K562 (cell line): ENCODE measurements around the gene CDC23. TPM values are rescaled to one million over a fixed set of nuclear protein-coding genes. Genes with fewer than 3 reads are reported as not detected.
"Not testable (repeated sequence)": the region's sequence is repeated elsewhere in the genome, so short reads cannot be mapped to it uniquely, and the experiment has no call there.

Experiments
- ATAC-seq: fragments of 200-7000 bp; cut with Tn5 transposase; 3 replicates; pipeline ENCODE4 v1.9.1; 2020; ENCODE audit warnings: moderate library complexity
- BruUV-seq: library from RNA; stranded (reverse); fragments of 400-500 nt; replicated peaks from 2 replicates; lab custom pipeline; 2021; lab: Mats Ljungman, UMichigan
- CTCF ChIA-PET: fragments of 300-600 bp; formaldehyde crosslinking; extraction: SDS; loops from one replicate; lab custom pipeline; 2021; ENCODE audit warnings: low intra/inter-chr PET ratio; lab: Yijun Ruan, JAX
- POLR2A ChIA-PET: fragments of 300-600, 350-650 bp; sonication (Branson Sonifier 250); formaldehyde crosslinking; extraction: SDS; loops from one replicate; lab custom pipeline; 2021; ENCODE audit warnings: antibody characterized with exemption, inconsistent platforms; lab: Yijun Ruan, JAX
- DNase-seq, 4 experiments: peaks; one replicate each; pipeline versions ENCODE4 v3.0.0 to v3.0.0-alpha.2; 2011 to 2018; ENCODE audit warnings: low spot score in 3 of 4, mixed read lengths in 3 of 4; ENCODE audit errors: extremely low read depth in 1 of 4
- FAIRE-seq: peaks from 2 replicates; lab custom pipeline; 2011; peaks lifted over from hg19 to GRCh38; lab: Jason Lieb, UNC
- H2AFZ ChIP-seq: 2 replicates; pipeline ENCODE4 v1.6.0; 2011; ENCODE audit warnings: low read depth, low read length, control low read depth, inconsistent platforms
- H3K27ac ChIP-seq: fragments of 200-600 bp; 3 replicates; pipeline ENCODE4 v1.8.0; 2011; ENCODE audit warnings: low read depth, mild to moderate bottlenecking, control low read depth, inconsistent platforms, low read length, moderate library complexity, mixed read lengths; ENCODE audit errors: extremely low read depth
- H3K27me3 ChIP-seq, 2 experiments: fragments of 300-600 bp in 1 of 2; 2 replicates in 1 of 2; 3 replicates in 1 of 2; pipeline versions ENCODE4 v1.6.0 to v1.8.0; 2011; ENCODE audit warnings: inconsistent platforms in 2 of 2, low read length in 2 of 2, mild to moderate bottlenecking in 1 of 2, mixed read lengths in 1 of 2, moderate library complexity in 1 of 2; ENCODE audit not compliant: control insufficient read depth in 2 of 2, insufficient read depth in 2 of 2
- H3K36me3 ChIP-seq: fragments of 300-600 bp; 3 replicates; pipeline ENCODE4 v1.8.0; 2011; ENCODE audit warnings: mild to moderate bottlenecking, low read length, inconsistent platforms; ENCODE audit not compliant: control insufficient read depth, insufficient read depth
- H3K4me1 ChIP-seq, 2 experiments: fragments of 200-600 bp in 1 of 2; replicated peaks in 1 of 2; 2 replicates in 1 of 2; 3 replicates in 1 of 2; pipeline versions ENCODE4 v1.5.1 to v1.8.0; 2011; ENCODE audit warnings: inconsistent platforms in 2 of 2, low read length in 2 of 2, mild to moderate bottlenecking in 1 of 2, mixed read lengths in 1 of 2, moderate library complexity in 1 of 2; ENCODE audit not compliant: control insufficient read depth in 2 of 2, insufficient read depth in 2 of 2
- H3K4me2 ChIP-seq: 2 replicates; pipeline ENCODE4 v1.6.1; 2011; ENCODE audit warnings: low read length, control low read depth, inconsistent platforms, mixed read lengths; ENCODE audit not compliant: insufficient read depth
- H3K4me3 ChIP-seq: fragments of 200-600 bp; sonication (generic), shearing (Covaris generic); 2 replicates; pipeline ENCODE4 v1.5.1; 2016; ENCODE audit warnings: control low read depth, inconsistent platforms
- H3K79me2 ChIP-seq: fragments of 200-600 bp; 3 replicates; pipeline ENCODE4 v1.8.0; 2011; ENCODE audit warnings: low read length, inconsistent platforms; ENCODE audit not compliant: control insufficient read depth, insufficient read depth
- H3K9ac ChIP-seq, 2 experiments: 2 replicates each; pipeline versions ENCODE4 v1.6.0 to v1.6.1; 2011; ENCODE audit warnings: low read depth in 2 of 2, low read length in 2 of 2, control low read depth in 1 of 2, inconsistent platforms in 1 of 2, mild to moderate bottlenecking in 1 of 2, mixed read lengths in 1 of 2; ENCODE audit not compliant: insufficient read depth in 1 of 2
- H3K9me1 ChIP-seq: one replicate; pipeline ENCODE4 v1.6.0; 2011; ENCODE audit warnings: inconsistent platforms, mild to moderate bottlenecking, low read length, moderate library complexity; ENCODE audit not compliant: control insufficient read depth, insufficient read depth
- H3K9me3 ChIP-seq: replicated peaks from 2 replicates; pipeline ENCODE4 v1.5.1; 2011; ENCODE audit warnings: low read depth, low read length, inconsistent platforms; ENCODE audit not compliant: control insufficient read depth, insufficient read depth
- H4K20me1 ChIP-seq: replicated peaks from 2 replicates; pipeline ENCODE4 v1.6.1; 2011; ENCODE audit warnings: low read length, inconsistent platforms, mixed read lengths; ENCODE audit not compliant: control insufficient read depth, insufficient read depth
- FOXK2 ChIP-seq, 2 experiments: fragments of 450-650 bp; IDR thresholded peaks in 1 of 2; conservative IDR thresholded peaks in 1 of 2; 2 replicates each; pipeline ENCODE4 v1.6.1; 2016; ENCODE audit warnings: low read depth in 2 of 2, mild to moderate bottlenecking in 1 of 2
- HCFC1 ChIP-seq: IDR thresholded peaks from 2 replicates; pipeline ENCODE4 v1.6.1; 2012; ENCODE audit warnings: low read depth, low read length, improper control_type of control experiment
- HNRNPH1 ChIP-seq: fragments of 200-400 bp; formaldehyde crosslinking; optimal IDR thresholded peaks from 2 replicates; pipeline ENCODE3; 2017; ENCODE audit warnings: low read depth, mild to moderate bottlenecking, low read length, moderate library complexity
- TBP ChIP-seq: optimal IDR thresholded peaks from 2 replicates; pipeline ENCODE3; 2011; ENCODE audit warnings: low read depth, low read length, improper control_type of control experiment
- USF2 ChIP-seq: sonication (generic); formaldehyde crosslinking; IDR thresholded peaks from 2 replicates; pipeline ENCODE4 v1.5.0; 2020; ENCODE audit warnings: missing genetic modification reagents
- ZNF217 ChIP-seq: sonication (generic); formaldehyde crosslinking; IDR thresholded peaks from 2 replicates; pipeline ENCODE4 v1.8.0; 2022; ENCODE audit warnings: mild to moderate bottlenecking, missing genetic modification reagents
- ZNF695 ChIP-seq: fragments of 450-650 bp; formaldehyde crosslinking; IDR thresholded peaks from 2 replicates; pipeline ENCODE4 v1.4.0; 2020; ENCODE audit warnings: mild to moderate bottlenecking, moderate library complexity
- WGBS: fragments of 100-300 bp; shearing (Covaris generic); methylation state at CpG from one replicate; pipeline ENCODE4 v1.1.6; 2016; ENCODE audit warnings: low coverage, mixed read lengths; ENCODE audit not compliant: insufficient coverage; ENCODE audit errors: missing lambda C conversion rate; 5-methylcytosine and 5-hydroxymethylcytosine counted together
- in situ Hi-C: fragments of 300-500 bp; cut with MboI; formaldehyde crosslinking; loops from 4 replicates; pipeline ENCODE4 v1.15.0; 2018; ENCODE audit warnings: inconsistent platforms, mixed read lengths
- intact Hi-C: fragments of 100-400 bp; cut with micrococcal nuclease; formaldehyde crosslinking; loops from 2 replicates; pipeline ENCODE4 v1.14.2; 2022
- polyA plus RNA-seq, 8 experiments: library from polyadenylated mRNA; depleted of rRNA in 4 of 8; stranded (reverse) in 5 of 8; unstranded in 3 of 8; fragments of >200 nt; fragmentation: Nextera tagmentation in 2 of 8; fragmentation: Illumina TruSeq in 1 of 8; extraction: Ambion mirVana in 2 of 8; extraction: Trizol in 1 of 8; gene quantifications; 2 replicates each; pipeline versions ENCODE4 v1.2.1 to v1.2.3, GENCODE V29; 2011 to 2014; ENCODE audit warnings: inconsistent platforms in 1 of 8, missing spikeins in 1 of 8
- total RNA-seq, 7 experiments: library from RNA; depleted of rRNA in 6 of 7; stranded (reverse); fragments of >200 nt in 6 of 7; fragmentation: Illumina TruSeq in 2 of 7; extraction: Trizol in 2 of 7; gene quantifications; 2 replicates each; pipeline versions ENCODE4 v1.2.1 to v1.2.3, GENCODE V29; 2011 to 2021; ENCODE audit warnings: low replicate concordance in 1 of 7

The CDC23 gene
- total and polyA plus RNA-seq, 9 of the 15 experiments (the other 6 are each of a cell fraction or from before 2014, with no cell fraction given) = 34.5 to 157 (median 65.5) TPM

- in situ Hi-C loops = no loop called here
- H3K79me2 ChIP-seq = no peaks in the 10 kb centered on the region
- no peak for FAIRE-seq
- POLR2A ChIA-PET = no interaction called here
- H3K9ac ChIP-seq = 0 out of 4 replicates have a peak overlapping the region, but pooled peaks of 1 of the 2 experiments have one; percentile 22
- H3K9me3 ChIP-seq = no peaks in the 10 kb centered on the region
- no peak overlapping the region for H3K27ac ChIP-seq
- no peak overlapping the region for H2AFZ ChIP-seq
- H3K4me1 ChIP-seq = peaks cover 0 to 6% of the 10 kb centered on the region in 2 experiments; a peak in 2 of 5 replicates
- no peak for DNase-seq
- no peak for ATAC-seq
- 37% methylated on average over 21 of the region's 29 CpGs for WGBS
- H4K20me1 ChIP-seq = no peaks in the 10 kb centered on the region
- TF ChIP-seq FOXK2 (conservative IDR thresholded peaks at IDR 0.05 in 1 of 2, IDR thresholded peaks at IDR 0.05 in 1 of 2; ENCODE audit: low read depth in 2 of 2) (no peak), USF2 (CRISPR knock-in tag) (0 out of 2 replicates have a peak, but pooled peaks have one; percentile 10), ZNF217 (no peak)
- no peak overlapping the region for H3K4me3 ChIP-seq
- intact Hi-C loops = no loop called here
- no peak overlapping the region for H3K4me2 ChIP-seq
- CTCF ChIA-PET = no interaction called here
- BruUV-seq = no TSS peak
- no peaks in the 10 kb centered on the region for H3K36me3 ChIP-seq
- H3K9me1 ChIP-seq = no peaks in the 10 kb centered on the region
- H3K27me3 ChIP-seq = peaks cover 19 to 42% of the 10 kb centered on the region in 2 experiments; a peak in 4 of 5 replicates
Observed at GRCh38 chr5:138257583-138257982, 44.5 kb upstream of the CDC23 start.

GRCh38 chr5:138252944-138253343 is 39.8 kb upstream of the CDC23 start:
- Histone ChIP-seq H2AFZ (no peak overlapping the region), H3K9me1 (no peaks in the 10 kb centered on the region), H4K20me1 (no peaks in the 10 kb centered on the region), H3K27ac (no peak overlapping the region), H3K9ac (no peak overlapping the region), H3K27me3 (peaks cover 8 to 28% of the 10 kb centered on the region in 2 experiments; a peak in 4 of 5 replicates), H3K79me2 (no peaks in the 10 kb centered on the region), H3K9me3 (no peaks in the 10 kb centered on the region)
- peak; percentile 19; the same call in 1 of the 3 replicates for ATAC-seq
- intact Hi-C loops = no loop called here
- in situ Hi-C loops = no loop called here
- CTCF ChIA-PET = no interaction called here
- no TSS peak for BruUV-seq
- no peak for FAIRE-seq
- TF ChIP-seq HCFC1 (no peak), HNRNPH1 (no peak), ZNF695 (CRISPR knock-in tag) (no peak), TBP (no peak)
- TF ChIP-seq, all 486 proteins: peak for 0
- DNase-seq = no peak
- Histone ChIP-seq H3K36me3 (no peaks in the 10 kb centered on the region), H3K4me3 (no peak overlapping the region), H3K4me2 (no peak overlapping the region), H3K4me1 (peaks cover 0 to 6% of the 10 kb centered on the region in 2 experiments; a peak in 2 of 5 replicates)
- POLR2A ChIA-PET = interaction anchor here (0.6 to 1.5 kb wide), 3 partner anchors 11 to 87 kb away, joined by 3 to 4 read pairs (median 3); no protein-coding TSS in a partner anchor
- WGBS = 7% methylated on average over 3 of the region's 3 CpGs

- H2AFZ ChIP-seq, H3K9ac ChIP-seq, H3K27me3 ChIP-seq, CTCF ChIA-PET, H3K36me3 ChIP-seq, ATAC-seq, H3K4me3 ChIP-seq, POLR2A ChIA-PET, H3K9me3 ChIP-seq, H3K4me2 ChIP-seq, H3K4me1 ChIP-seq, in situ Hi-C loops, H4K20me1 ChIP-seq, BruUV-seq, DNase-seq, intact Hi-C loops, H3K27ac ChIP-seq, FAIRE-seq, H3K9me1 ChIP-seq, H3K79me2 ChIP-seq: not testable (repeated sequence)
- 31% methylated on average over 2 of the region's 2 CpGs for WGBS
Observed at GRCh38 chr5:138247800-138248199, 34.7 kb upstream of the CDC23 start.
